TTC549 (cell line): ENCODE measurements around the gene CDH19.

Experiments used
- FAIRE-seq: peaks from 2 replicates; lab custom pipeline; 2012; peaks lifted over from hg19 to GRCh38; lab: Jason Lieb, UNC

The CDH19 gene, protein sequence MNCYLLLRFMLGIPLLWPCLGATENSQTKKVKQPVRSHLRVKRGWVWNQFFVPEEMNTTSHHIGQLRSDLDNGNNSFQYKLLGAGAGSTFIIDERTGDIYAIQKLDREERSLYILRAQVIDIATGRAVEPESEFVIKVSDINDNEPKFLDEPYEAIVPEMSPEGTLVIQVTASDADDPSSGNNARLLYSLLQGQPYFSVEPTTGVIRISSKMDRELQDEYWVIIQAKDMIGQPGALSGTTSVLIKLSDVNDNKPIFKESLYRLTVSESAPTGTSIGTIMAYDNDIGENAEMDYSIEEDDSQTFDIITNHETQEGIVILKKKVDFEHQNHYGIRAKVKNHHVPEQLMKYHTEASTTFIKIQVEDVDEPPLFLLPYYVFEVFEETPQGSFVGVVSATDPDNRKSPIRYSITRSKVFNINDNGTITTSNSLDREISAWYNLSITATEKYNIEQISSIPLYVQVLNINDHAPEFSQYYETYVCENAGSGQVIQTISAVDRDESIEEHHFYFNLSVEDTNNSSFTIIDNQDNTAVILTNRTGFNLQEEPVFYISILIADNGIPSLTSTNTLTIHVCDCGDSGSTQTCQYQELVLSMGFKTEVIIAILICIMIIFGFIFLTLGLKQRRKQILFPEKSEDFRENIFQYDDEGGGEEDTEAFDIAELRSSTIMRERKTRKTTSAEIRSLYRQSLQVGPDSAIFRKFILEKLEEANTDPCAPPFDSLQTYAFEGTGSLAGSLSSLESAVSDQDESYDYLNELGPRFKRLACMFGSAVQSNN

GRCh38 chr18:66603941-66604627, at the start of gene CDH19:
Gene CDH19 (minus strand): TSS chr18:66604090. CDS start chr18:66572204, 31,886 bp downstream.
- FAIRE-seq, result no peak

- no peak for FAIRE-seq
Measured at GRCh38 chr18:66647671-66648070, 43.8 kb upstream of the CDH19 start.

DNA sequence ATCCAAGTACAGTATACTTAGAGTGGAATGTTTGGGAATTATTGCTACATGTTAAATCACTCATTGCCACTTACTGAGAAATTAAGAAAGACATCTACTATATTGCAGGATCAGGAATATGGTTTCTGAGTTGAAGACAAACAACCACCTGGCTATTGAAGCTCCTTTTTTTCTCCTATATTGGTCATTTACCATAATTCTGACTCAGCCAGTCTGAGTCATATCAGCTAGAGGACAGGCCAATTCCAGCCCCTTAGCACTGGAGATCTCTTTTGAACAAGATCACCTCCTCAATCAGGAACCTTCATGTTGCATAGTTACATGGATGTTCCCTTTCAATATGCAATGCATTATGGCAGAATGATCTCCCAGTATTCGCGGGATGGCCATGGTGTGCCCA, 42.7 kb upstream of the CDH19 start:
- FAIRE-seq, result no peak

DNA sequence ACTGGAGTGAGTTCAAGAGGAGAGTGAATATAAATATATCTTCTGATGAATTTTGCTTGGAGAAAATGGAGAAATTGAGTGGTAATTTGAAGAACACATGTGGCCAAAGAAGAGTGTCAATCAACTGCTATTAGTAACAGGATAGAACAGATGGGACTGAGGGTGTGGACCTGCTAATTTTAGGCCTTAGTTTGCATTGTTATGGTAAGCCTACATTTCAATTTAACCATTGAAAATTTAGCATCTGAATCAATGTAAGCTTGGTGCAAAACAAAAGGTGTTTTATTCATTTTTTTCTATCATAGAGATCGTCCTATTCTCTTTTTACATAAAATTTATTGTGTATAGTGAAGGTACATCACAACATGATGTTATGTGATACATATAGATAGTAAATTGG, 42.1 kb upstream of the CDH19 start:
- FAIRE-seq, result no peak

GRCh38 chr18:66641056-66641455, 37.2 kb upstream of the CDH19 start:
- FAIRE-seq, result no peak

- no peak for FAIRE-seq
Measured at GRCh38 chr18:66640431-66640830, 36.5 kb upstream of the CDH19 start.

- no peak for FAIRE-seq
Measured at GRCh38 chr18:66638856-66639629, 35.2 kb upstream of the CDH19 start.

DNA sequence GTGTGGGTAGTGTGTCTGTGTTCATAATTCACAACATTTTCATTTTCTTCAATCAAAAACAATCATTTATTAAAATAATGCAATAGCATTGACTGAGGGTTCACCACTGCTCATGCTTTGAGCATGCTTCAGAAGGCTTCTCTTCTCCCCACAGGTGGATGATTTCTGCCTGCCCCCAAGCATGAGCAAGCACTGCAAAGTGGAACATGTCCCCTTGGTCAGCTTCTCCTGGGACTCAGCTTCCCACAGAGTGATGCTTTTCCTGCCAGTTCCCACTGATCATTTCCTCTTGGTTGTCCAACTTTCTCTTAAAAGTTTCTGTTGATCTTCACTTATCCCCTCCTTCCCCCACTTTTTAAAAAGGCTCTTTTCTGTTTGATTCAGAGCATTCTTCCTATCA, 31.5 kb upstream of the CDH19 start:
- FAIRE-seq, result no peak

- no peak for FAIRE-seq
Measured at GRCh38 chr18:66632756-66633155, 28.9 kb upstream of the CDH19 start.

GRCh38 chr18:66630831-66631230, 26.9 kb upstream of the CDH19 start:
- no peak for FAIRE-seq

- FAIRE-seq, result no peak
Measured at GRCh38 chr18:66623821-66624220, 19.9 kb upstream of the CDH19 start.

GRCh38 chr18:66621816-66622576, 18.1 kb upstream of the CDH19 start:
- FAIRE-seq, result no peak

GRCh38 chr18:66616523-66616983, 12.7 kb upstream of the CDH19 start:
- FAIRE-seq, result no peak

DNA sequence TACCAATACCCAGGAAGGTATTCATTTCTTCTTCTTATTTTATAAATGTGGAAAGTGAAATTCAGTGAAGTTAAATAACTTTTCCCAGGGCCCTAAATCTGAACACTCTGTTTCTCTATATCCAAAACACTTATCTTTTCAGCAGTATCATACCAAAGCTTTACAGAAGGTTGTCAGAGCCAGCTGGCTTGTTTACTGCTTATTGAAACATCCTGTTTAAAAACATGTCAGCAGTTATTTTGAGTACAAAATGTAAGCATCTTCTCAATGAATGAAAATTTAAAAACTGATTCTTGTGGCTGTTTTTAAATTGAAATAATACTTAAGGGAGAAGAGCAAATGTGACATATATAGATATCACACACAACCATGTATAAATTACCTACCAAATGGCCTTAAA, 11.3 kb upstream of the CDH19 start:
- no peak for FAIRE-seq

DNA sequence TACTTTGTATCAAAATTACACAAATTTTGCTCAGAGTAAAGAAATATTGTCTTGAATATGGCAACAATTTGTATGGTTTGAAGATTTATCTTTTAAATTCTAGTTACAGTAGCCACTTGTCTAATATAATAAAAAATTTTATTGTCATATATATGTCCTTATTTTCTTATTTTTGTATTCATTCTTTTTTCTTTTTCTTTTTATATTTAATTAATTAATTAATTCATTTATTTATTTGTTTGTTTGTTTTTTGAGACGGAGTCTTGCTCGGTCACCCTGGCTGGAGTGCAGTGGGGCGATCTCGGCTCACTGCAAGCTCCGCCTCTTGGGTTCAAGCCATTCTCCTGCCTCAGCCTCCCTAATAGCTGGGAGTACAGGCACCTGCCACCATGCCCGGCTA, 3.7 kb upstream of the CDH19 start:
- no peak for FAIRE-seq

DNA sequence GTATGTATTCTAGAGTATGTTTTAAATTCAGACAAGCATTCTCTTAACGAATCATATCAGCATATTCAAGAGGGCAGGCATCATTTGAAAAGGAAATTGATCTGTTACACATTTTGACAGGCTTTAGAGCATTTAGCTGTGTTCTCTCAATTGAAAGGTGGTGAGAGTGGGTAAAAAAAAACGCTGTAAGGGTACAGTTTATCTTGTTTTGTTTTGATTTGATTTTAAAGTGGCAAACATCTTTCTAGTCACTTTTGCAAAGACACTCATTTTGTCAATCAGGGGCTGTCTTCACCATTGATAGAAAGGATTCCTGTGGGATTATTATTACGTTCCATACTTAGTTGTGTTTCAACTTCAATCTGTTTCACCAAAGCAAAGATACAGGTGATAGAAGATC, 2.2 kb downstream of the CDH19 start:
- no peak for FAIRE-seq

- no peak for FAIRE-seq
Measured at GRCh38 chr18:66599190-66599589, 4.7 kb downstream of the CDH19 start.

DNA sequence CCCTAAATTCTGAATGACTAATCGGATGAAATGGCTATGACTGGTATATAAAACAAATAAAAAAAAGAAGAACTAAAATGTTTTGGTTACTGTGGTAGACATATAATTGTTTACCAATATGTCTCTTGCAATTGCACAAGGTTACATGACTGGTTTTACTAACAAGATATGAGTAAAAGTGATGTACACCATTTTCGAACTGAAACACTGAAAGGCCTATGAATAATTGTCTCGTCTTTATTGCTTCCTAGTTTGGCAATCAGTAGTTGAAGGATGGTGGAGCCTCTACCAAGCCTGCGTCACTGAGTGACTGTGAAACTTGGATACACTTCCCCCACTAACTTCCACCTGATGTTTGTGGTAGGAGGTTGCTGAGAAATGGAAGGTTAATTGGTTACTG, 16.5 kb downstream of the CDH19 start:
- FAIRE-seq, result no peak

DNA sequence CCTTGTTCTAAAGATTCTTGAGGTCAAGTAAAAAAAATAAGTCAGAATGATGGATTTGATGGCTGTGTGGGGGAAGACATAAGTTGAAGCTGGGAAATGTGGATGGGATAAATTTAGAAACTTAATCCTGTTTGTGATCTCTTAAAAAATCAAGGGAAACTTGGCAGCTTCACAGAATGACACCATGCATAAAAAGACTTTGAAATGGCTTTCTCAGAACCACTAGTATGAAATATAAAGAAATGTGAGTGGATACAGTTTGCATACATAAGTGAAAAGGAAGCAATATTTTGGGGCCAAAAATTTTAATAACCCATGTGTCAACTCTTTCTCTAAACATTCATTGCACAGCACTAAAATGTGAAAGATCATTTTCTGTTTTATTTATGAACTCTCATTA, 21.7 kb downstream of the CDH19 start:
- FAIRE-seq, result no peak

GRCh38 chr18:66575263-66575662, 28.6 kb downstream of the CDH19 start:
- FAIRE-seq, result no peak

GRCh38 chr18:66571845-66572244, 32.0 kb downstream of the CDH19 start:
- no peak for FAIRE-seq
